HG02870 (cell line): ENCODE data around the gene NOC2L.
"Not testable (repeated sequence)": the region's sequence is repeated elsewhere in the genome, so short reads cannot be mapped to it uniquely, and the experiment has no call there.

Source experiments
- ATAC-seq: cut with Tn5 transposase; IDR thresholded peaks from one replicate; pipeline ENCODE4 v1.9.1; 2021; ENCODE audit warnings: mild to moderate bottlenecking, moderate library complexity; ENCODE audit not compliant: unreplicated experiment

NOC2L gene

DNA sequence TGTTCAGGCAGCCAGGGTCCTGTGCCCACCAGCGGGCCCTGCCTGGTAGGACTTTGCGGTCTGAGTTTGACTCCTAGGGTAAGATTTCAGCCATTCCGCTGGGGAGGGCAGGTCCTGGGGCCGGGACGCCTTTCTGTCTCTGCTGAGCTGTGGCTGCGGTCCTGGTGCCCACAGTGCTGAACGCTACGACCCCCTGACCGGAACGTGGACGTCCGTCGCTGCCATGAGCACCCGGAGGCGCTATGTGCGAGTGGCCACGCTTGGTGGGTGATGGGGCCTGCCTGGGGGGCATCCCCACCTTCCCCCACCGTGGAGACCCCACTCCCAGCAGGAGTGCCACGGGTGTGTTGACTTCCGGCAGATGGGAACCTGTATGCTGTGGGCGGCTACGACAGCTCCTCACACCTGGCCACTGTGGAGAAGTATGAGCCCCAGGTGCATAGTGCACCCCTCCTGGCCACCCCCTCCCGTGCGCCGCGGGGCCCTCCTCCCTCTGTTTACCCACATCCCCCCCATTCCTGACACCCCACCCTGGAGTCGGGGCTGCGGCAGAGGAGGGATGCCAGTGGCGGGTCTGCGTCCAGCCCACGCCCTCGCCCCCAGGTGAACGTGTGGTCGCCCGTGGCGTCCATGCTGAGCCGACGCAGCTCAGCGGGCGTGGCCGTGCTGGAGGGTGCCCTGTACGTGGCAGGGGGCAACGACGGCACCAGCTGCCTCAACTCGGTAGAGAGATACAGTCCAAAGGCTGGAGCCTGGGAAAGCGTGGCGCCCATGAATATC lies 4.9 kb upstream of the NOC2L start:
- no peak for ATAC-seq

DNA sequence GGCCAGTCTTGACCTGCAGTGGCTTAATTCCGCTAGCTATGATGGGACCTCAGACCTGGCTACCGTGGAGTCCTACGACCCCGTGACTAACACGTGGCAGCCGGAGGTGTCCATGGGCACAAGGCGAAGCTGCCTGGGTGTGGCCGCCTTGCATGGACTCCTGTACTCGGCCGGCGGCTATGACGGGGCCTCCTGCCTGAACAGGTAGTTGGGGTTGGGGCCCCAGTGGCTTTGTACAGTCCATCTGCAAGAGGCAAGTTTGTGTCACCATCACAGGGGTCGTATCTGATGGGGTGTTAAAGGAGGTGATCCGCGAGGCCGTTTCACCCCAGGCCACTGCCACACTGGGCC lies 4.2 kb upstream of the NOC2L start:
- ATAC-seq, result no peak

DNA sequence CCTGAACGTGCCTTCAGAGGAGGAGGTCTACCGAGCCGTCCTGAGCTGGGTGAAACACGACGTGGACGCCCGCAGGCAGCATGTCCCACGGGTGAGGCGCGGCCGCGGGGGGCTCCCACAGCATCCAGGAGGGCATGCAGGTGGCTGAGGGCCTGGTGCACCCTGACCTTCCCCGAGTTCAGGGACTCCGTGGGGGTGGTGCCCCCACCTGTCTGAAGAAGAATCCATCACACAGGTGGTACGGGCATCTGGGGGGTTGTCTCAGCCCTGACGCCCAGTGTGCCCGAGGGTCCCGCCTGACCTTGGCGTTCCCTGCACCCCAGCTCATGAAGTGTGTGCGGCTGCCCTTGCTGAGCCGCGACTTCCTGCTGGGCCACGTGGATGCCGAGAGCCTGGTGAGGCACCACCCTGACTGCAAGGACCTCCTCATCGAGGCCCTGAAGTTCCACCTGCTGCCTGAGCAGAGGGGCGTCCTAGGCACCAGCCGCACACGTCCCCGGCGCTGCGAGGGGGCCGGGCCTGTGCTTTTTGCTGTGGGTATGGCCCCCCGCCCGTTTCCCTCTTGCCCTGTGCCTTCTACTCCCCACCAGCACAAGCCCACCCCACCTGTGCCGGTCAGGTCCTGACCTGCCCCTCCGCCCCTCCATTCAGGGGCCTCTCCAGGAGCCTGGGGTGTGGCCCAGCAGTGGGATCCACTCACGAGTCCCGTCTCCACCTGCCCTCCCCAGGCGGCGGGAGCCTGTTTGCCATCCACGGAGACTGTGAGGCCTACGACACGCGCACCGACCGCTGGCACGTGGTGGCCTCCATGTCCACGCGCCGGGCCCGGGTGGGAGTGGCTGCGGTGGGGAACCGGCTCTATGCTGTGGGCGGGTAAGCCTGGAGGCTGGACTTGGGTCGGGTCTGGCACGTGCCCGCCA lies 3.6 kb upstream of the NOC2L start:
- ATAC-seq, result no peak

DNA sequence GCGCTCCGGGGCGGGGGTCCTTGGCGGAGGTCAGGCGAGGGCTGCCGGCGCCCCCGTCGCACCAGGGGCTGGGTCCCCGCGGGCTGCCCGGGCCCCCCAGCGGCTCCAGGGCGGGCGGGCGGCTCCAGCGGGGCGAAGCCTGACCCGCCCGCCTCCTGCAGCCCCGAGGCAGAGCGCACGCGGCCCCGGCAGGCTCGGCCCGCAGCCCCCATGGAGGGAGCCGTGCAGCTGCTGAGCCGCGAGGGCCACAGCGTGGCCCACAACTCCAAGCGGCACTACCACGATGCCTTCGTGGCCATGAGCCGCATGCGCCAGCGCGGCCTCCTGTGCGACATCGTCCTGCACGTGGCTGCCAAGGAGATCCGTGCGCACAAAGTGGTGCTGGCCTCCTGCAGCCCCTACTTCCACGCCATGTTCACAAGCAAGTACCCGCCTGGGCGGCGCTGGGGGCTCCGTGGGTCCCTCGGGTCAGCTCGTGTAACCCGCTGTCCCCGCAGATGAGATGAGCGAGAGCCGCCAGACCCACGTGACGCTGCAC lies 2.1 kb upstream of the NOC2L start:
- no peak for ATAC-seq

DNA sequence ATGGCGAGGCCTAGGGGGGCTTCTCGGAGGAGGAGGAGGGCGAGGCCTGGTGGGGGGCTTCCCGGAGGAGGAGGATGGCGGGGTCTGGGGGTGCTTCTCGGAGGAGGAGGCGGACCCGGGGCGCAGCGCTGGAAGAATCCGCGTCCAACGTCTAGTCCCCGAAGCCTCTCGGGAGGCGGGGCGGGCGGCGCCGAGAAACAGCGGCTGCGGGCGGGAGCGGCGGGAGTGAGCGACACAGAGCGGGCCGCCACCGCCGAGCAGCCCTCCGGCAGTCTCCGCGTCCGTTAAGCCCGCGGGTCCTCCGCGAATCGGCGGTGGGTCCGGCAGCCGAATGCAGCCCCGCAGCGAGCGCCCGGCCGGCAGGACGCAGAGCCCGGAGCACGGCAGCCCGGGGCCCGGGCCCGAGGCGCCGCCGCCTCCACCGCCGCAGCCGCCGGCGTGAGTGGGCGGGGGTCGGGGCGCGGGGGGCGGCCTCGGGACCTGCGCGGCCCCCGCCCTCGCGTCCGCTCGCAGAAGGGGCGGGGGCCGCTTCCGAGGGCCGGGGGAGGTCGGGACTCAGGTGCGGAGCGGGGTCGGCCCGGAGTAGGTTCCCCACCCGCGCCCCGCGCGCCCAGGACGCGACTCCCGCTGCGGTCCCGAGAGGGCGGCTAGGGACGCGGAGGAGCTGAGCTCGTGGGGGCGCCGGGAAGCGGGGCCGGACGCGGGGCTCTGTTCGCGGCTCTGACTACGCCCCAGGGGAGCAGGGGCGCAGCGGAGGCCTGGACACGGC lies 1.5 kb upstream of the NOC2L start, which contains the start of gene KLHL17:
TSS of gene KLHL17 (plus strand) at position 222 of the 769 bp plus-strand sequence. CDS start at position 332, 110 bp downstream.
- peak; percentile 35 for ATAC-seq

DNA sequence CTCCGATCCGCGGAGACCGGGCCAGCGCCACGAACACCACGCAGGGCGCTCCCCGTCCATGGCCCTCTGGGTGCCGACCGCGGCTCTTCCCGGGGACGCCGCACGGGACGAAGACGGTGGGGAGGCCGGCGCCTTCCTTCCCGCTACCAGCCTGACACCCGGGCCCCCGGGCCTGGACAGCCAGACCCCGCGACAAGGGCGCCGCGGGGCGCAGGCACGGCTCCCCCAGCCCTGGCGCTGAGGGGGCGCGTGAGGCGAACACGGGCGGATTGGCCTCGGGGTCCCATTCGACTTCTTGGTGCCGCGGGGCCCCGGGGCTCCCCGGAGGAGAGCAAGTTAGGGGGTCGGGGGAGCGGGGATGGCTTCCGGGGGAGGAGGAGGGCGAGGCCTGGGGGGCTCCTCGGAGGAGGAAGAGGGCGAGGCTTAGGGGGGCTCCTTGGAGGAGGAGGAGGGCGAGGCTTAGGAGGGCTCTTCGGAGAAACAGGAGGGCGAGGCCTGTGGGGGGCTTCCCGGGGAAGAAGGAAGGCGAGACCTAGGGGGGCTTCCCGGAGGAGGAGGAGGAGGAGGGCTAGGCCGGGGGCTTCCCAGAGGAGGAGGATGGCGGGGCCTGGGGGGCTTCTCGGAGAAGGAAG lies 791 bp upstream of the NOC2L start:
- ATAC-seq, result no peak

DNA sequence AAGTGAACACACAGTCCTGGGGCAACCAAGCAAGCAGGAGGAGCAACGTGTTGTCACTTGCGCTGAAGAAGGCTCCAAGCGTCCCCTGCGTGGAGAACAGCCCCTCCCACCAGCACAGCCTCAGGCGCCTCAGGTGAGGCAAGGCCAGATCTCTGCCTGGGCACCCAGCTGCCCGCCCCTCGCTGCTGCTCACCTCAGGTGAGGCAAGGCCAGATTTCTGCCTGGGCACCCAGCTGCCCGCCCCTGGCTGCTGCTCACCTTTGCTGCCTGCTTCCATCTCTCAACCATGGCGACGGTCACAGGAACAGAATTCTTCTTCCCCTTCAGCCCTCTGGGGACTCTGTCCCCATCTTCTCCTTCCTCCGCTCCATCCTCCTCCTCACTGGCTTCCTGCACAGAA lies 2.4 kb downstream of the NOC2L start:
- ATAC-seq, result no peak

DNA sequence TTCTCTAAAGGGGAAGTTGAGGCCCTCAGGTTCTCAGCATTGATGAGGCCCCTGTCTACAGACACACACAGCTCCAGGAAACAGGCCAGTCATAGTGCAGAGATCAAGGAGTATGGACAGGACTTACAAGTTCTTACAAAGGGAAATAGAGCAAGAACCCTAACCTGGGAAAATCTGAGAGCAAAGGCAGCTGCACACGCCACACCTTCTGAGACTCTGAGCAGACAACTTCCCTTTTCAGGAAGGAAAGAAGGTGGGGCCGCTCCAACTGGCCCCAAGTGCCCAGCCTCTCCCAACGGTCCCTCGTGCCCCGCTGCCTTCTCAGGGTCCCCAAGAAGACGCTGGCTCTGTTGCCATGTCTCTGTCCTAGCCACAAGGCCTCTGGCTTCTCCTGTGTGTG lies 3.6 kb downstream of the NOC2L start:
- no peak for ATAC-seq

DNA sequence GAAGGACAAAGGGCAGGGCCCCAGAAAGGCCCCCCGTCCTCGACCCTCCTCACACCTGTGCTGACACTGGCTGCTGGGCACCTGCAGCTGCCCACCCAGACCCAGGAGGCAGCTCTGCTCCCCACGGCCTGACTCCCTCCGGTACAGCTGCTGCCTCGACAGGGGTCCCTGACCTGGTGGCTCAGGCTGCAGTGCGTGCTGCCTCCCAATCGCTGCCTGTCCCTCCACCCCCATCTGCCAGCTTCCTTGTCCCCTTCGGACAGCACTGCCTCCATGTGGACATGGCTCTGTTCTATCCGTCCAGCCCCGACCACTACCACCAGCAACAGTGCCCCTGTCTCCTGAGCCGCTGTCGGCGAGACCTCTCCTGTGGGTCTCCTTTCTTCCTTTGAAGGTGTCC lies 4.1 kb downstream of the NOC2L start:
- no peak for ATAC-seq

DNA sequence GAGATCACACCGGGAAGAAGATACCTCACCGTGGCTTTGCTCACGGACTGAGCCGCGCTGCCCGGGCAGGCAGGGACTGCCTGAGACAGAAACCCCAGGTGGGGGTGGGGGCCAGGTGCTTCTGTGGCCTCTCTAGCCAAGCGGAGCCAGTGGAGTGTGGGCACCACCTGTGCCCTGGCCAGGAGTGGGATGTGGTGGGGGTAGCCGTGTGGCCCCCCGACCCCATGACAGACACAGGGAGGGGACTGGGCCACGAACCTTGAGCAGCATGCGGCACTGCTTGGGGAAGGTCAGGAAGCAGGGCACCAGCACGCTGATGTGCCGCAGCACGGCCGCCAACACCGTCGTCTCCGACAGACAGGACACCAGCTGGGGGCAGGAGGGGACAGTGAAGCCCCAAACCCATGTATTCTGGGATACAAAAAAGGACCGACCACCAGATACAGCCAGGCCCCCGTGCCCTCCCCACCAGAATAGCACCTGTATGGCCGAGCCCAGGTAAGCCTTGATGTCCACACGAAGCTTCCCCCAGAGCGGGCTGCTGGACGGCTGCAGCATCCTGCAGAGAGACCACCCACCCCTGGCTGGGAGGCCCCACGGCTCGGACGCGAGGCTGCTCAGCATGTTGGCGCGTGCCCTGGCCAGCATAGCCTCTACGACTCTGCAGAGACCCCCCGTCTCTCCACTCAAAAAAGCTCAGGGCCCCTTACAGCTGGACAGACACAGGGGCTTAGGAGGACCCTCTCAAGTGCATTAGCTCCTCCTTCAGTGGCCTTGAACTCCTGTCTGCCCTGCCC lies 5.3 kb downstream of the NOC2L start:
- no peak for ATAC-seq

DNA sequence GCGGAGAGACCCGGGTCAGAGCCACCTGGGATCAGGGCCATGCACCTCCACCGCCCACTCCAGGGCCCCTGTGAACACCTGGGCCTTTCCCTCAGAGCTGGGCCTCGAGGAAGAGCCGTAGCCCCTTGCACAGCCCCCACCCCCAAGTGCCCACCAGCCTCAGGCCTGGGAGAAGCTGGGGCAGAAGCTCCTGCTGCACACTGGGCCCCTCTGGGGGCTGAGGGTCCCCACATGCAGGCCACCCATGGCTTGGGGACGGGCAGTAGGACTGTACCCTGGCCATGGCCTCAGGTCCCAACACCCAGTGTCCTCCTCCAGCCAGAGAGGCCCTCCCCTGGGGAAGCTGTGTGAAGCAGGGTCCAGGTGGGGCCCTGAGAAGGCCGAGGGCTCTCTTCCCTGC lies 6.5 kb downstream of the NOC2L start:
- ATAC-seq, result no peak

DNA sequence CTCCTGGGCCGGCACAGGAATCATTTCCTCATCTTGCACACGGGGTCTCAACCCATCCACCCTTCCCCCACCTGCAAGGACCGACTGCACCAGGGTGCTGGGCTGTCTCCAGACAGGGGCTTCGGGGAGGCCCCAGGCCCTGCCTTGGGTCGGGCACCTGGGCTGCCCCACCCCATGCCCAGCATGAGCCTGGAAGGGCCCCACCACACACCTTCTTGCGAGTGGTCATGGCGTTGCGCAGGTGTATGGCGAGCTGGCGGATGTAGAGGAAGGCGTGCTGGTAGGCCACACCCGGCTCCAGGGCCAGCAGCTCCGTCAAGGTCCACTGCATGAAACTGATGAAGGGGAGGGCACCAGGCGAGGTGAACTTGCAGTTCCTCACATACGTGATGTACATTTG lies 6.9 kb downstream of the NOC2L start:
- ATAC-seq, result no peak

DNA sequence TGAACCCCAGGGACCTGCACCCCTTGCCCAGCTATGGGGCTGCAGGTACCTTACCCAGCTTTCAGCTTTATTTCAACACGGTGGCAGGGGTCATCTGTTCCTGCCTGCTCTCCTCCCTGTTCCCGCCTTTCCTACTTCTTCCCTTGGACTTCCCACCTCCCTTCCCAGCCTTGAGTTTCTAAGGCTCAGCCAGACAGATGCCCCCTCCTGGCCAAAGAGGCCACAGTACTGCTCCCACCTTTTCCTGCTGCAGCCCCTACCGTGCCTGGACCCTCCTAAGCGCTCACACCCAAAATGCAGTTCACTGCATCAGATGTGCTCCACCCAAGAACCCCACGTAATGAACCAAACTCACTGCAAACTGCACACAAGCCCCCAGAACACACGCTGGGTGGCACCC lies 7.7 kb downstream of the NOC2L start:
- no peak for ATAC-seq

DNA sequence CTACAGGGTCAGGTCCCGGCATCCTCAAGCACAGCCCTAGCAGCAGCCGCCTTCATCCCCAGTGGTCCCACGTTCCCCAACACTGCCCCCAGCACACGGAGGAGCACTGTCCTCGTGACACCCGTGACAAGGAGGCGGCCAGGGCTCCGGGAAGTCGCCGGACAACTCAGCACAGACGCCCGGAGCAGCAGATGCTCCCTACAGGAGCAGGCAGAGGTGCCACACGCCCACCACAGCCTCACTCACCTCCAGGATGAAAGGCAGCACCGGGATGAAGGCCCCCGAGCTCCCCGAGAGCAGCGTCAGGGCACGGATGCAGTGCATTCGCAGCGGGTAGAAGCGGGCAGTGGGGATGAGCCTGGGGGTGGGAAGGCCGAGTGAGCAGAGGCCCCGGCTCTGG lies 8.2 kb downstream of the NOC2L start:
- ATAC-seq, result no peak

DNA sequence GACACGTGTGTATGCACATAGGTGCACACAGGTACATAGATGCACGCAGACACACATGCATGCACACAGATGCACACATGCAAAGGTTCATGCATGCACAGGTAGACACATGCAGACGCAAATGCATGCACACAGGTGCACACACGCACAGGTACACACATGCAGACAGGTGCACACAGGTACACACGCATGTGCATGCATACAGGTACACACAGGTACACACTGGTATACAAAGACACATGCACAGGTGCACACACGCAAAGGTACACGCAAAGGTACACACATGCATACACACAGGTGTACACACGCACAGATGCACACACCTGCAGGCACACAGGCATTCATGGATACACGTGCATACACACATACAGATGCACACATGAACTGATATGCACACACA lies 8.8 kb downstream of the NOC2L start:
- ATAC-seq, result no peak

DNA sequence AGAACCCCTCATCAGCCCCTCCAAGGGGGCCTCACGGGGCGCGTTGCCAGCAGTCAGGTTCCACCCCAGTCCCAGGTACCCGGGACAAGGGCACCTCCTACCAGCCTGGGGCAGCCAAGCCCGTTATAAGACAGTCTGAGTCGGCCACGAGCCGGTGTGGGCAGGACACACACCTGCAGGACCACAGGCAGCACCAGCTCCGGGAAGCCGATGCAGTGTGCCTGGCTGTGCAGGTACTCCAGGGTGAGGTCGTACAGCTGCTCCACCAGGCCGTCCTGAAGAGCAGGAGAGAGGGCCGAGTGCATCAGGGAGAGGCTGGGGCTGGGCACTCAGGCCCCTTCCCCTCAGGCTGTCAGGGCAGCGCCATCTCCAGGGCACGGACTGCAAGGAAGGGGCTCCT lies 11.1 kb downstream of the NOC2L start:
- ATAC-seq, result no peak

DNA sequence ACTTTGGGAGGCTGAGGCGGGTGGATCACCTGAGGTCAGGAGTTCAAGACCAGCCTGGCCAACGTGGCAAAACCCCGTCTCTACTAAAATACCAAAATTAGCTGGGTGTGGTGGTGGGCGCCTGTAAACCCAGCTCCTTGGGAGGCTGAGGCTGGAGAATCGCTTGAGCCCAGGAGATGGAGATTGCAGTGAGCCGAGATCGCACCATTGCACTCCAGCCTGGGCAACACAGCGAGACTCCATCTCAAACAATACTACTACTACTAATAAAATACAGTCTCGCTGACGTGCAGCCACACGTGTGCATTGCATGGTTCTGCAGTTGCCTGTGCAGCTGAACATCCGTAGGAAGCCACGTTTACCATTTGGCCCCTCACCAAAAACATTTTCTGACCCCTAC lies 12.2 kb downstream of the NOC2L start:
- not testable (repeated sequence) for ATAC-seq

DNA sequence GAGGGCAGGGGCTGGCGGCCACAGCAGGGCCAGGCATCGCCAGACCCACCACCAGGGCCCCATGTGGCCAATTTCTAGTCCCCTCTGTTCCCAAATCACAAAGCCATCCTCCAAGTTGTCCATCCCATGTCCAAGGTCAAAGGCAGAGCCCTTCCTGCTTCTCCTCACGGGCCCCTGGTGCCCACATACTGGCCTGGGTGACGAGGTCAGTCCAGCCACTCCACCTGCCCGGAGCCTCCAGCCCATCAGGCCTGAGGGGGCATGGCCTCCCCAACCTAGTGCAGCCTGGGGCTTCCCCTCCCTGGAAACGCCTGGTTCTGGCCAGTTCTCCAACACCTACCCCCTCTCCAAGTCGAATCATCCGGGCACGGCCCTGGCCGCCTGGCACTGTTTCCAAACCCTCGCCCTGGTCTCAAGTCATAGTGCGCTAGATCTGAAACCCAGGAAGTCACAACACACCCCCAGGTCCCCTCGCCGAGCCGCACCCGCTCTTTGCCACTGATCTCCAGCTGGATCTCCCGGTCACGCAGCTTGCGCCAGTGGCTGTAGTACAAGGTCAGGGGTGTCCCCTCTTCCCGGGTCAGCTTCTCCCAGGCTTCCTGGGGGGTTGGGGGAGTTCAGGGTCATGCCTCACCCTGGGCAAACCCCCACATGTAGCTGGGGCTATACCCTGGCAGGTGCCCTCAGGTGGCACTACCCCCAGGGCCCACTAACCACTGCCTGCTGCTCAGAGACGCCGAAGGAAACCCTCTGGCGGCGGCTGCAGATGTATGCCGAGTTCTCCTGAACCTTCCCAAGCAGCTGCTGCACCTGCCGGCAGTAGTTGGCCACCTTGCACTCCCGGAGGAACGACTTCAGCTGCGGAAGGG lies 13.1 kb downstream of the NOC2L start:
- no peak for ATAC-seq
